GM19238 (cell line): Measurements from ENCODE around the gene RPS21.

Source experiments
- DNase-seq: peaks from one replicate; pipeline ENCODE4 v3.0.0; 2011; ENCODE audit warnings: low spot score; ENCODE audit not compliant: insufficient read length

Gene RPS21

DNA sequence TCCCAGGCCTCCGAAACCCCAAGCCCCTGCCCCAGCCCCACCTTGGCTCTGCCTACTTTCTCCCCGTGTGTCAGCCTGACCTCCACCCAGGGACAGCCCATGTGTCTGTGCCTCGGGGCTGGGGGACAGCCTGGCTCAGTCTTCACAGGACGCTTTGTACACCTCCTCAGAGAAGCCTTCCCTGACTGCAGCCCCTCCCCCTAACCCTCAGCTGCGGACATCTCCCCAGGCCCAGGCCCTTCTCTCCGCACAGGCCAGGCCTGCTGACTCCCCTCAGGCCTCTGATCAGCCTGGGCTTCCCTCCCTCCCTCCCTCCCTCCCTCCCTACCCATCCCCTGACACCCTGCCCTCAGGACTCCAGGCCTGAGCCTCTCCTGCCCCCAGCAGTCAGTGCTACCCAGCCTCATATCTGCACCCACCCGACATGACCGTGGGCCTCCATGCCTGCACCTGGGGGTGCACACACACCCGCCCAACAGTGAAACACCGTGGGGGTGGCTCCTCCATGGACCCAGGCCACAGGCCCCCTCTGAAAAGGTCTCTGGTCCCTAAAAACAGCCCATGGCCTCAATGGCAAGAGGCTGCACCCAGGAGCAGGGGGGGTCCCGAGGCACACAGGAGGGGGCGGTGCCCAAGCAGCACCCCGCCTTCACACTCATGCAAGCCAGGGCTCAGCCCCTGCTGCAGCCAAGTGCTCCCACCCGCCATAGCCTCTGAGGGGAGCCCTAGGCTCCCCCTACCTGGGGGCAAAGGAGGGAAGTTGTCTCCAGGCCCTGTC, 32.7 kb upstream of the RPS21 start:
- DNase-seq = no peak

GRCh38 chr20:62354811-62355341, 32.0 kb upstream of the RPS21 start:
- no peak for DNase-seq

DNA sequence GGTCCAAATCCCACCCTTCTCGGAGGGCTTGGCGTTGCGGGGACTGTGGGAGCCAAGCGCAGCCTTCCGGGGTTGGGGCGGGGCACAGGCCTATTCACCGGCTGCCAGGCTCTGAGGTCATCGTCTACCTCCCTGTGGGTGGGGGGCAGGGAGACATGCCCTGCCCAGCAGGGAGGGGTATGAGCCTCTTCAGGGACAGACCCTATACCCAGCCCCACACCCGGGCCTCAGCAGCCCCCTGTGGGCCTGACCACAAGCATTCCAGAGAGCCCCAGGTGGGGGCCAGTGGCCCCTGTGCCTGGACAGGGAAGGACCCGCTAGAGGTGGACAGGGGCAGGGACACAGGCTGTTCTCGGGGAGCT, 31.4 kb upstream of the RPS21 start:
- no peak for DNase-seq

- DNase-seq = no peak
Measured at GRCh38 chr20:62355878-62356588, 30.9 kb upstream of the RPS21 start.

DNA sequence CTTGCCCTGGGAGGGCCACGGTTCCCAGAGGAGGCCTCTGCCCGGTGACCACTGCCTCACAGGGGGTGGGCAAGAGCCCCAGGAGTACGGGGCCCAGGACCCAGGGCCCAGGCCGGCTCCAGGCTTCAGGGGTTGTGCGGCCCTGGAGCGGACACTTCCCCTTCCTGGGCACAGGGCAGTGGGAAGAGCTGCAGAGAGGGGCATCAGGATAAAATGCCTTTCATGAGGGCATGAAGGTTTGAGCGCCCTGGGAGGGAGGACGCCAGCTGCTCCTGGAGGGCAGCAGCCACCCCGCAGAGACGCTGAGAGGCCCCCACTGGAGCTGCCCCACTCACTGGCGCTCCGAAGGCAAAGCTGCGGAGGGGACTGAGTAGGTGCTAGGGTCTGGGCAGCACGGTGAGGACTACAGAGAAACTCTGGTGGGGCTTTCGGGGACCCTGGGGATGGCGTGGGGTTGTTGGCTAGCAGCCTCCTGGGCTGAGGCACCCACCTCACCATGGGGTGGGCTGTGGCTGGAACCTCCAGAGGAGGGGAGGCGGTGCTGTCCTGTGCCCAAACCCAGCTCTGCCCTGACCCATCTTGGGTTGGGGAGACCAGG, 30.2 kb upstream of the RPS21 start:
- no peak for DNase-seq

DNA sequence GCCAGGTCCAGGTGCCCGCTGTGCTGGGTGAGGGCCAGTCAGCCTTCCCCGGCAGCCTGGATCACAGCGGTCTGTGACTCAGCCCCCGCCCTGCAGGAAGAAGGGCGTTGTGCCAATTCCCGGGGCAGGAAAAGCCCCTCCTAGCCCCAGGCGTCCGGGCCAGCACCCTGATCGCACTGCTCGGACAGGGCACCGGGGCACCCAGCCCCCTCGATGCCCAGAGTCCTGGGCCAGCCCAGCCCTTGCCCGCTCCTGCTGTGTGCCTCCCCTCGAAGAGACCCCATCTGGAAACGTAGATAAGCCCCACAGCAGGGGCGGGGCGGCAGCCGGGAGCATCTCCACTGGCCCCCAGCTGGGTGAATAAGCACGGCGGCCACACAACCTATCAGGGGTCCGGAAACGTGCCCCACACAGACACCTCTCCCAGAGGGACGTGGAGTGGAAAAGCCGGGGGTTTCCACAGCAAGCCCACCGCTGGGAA, 29.7 kb upstream of the RPS21 start:
- DNase-seq = no peak

DNA sequence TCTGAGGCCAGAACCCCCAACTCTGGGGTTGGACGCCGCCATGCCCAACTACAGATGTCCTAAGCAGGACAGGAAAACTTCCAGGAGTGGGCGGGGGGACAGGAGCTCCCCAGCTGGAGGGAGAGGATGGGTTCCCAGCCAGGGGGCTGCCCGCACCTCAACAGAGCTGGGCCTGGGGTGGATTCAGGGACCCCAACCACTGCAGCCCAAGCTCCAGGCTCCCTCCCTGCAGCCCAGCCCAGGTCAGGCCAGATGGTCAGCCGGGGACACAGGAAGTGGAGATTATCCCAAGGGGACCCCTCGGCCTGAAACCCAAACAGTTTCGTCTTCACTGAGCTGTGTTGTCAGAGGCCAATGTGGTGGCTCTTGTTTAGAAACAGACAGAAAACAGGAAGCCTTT, 29.2 kb upstream of the RPS21 start:
- no peak for DNase-seq

- DNase-seq = no peak
Measured at GRCh38 chr20:62358171-62359042, 28.5 kb upstream of the RPS21 start.

GRCh38 chr20:62359043-62359490, 27.8 kb upstream of the RPS21 start:
- DNase-seq = no peak

GRCh38 chr20:62359491-62360121, 27.3 kb upstream of the RPS21 start:
- DNase-seq = no peak

GRCh38 chr20:62360854-62361798, 25.8 kb upstream of the RPS21 start:
- no peak for DNase-seq

DNA sequence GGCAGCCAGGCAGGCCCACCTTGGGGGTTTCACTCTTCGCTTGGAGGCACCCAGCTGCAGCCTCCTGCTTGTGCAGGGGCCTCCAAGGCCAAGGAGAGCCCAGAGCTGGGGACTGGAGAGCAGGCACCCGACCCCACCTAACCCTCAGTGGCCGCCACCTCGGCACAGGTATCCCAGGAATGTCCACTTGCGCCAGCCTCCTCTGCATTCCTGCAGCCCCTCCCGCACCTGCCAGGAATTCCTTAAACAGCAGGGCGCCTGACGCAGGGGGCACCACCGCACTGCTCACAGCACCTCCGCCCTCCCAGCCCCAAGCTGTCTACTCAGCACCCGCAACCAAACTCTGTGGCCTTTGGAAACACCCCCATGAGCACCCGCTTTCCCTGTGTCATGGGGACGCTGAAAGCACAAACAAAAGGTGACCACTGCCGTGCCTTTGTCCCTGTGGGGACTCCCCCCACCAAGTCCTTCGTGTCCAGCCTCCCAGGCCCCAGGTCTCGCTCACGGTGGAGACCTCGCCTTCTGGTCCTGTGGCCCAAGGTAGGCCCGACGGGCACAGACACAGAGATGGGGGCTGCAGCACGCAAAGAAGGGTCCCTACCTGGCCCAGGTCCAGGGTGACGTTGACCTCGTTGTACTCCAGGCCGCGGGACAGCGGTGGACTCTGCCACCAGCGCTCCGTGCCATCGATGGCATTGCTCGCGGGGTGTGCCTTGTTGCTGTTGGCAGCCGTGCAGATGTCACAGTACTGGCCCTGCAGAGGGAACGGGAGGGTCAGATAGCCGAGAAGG, 24.9 kb upstream of the RPS21 start:
- no peak for DNase-seq

- no peak for DNase-seq
Measured at GRCh38 chr20:62362590-62362940, 24.3 kb upstream of the RPS21 start.

- DNase-seq = no peak
Measured at GRCh38 chr20:62362991-62363919, 23.6 kb upstream of the RPS21 start.

GRCh38 chr20:62363920-62364851, 22.7 kb upstream of the RPS21 start:
- no peak for DNase-seq

DNA sequence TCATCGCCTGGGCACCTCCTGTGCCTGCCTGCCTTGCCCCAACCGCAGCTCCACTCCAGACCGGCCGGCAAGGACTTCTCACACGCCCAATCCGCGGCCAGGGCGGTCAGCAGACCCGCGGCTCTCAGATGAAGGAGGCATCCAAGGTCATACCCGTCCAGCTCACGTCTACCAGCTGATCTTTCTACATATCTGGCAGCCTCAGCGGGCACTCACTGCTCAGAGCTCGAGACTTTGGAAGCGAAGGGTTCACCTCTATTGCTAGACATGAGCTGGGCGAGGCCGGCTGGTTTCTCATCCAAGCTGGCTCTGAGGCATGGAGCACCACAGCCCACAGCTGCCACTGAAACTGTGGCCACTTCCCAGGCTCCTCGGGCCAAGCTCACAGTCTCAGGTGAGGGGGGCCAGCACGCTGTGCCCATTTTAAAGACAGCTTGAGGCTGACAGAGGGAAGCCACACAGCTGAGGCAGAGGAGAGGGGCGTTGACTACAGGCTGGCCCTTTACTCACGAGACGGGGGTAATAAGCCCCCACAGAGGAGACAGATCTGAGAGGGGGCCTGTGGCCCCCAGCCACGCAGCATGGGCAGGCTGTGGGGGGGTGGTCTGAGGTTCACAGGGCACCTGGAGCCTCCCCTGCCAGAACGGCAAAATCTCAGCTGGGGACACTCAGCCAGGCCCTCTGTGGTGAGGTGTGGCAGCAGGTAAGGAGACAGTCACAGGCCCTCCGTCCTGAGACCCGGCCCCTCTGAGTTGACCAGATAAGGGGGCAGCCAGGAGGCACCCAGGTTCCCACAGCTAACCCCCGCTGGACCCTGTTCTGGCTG, 21.8 kb upstream of the RPS21 start:
- no peak for DNase-seq
